Astrocyte of the hippocampus (primary cell): ENCODE data around the gene ADK.
"Not testable (repeated sequence)": the region's sequence is repeated elsewhere in the genome, so short reads cannot be mapped to it uniquely, and the experiment has no call there.

Experiments used
- DNase-seq: peaks from one replicate; pipeline ENCODE4 v3.0.0; 2011; ENCODE audit warnings: low read depth, low spot score

ADK gene

GRCh38 chr10:74419491-74419951 is 268.5 kb downstream of the ADK start:
- peak; percentile 13 for DNase-seq

DNA sequence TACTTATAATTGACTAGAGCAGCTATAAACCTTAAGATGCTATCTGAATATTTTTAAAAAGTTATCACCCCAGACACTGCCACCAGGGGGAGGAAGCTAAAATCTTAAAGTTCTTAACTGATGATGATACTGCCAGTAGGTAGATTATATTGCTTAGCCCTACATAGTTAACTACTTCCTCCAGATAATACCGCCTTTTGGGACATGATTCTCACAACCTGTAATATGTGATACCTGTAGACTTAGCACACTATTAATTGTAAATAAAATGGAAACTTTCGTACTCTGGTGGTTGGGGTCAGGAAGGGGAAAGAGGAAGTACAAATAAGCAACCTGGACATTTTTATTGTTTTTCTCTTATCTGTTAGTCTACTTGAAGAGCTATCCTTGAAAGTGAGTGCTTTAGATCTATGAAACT is 268.9 kb downstream of the ADK start:
- peak; percentile 33 for DNase-seq

DNA sequence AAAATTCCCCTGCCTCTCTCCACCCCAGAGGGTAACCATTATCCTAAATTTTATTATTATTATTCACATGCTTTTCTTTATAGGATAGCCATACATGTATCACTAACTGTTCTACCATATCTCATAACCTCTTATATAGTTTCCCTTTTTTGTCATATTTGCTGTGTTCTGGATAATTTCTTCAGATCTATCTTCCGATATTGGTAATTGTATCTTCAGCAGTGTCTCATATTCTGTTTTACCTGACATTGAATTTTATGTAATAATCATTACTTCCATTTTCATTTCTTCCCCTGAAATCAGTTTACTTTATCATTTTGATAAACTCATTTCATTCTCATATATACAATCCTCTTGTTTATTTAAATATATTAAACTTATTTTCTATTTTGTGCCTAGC is 273.5 kb downstream of the ADK start:
- DNase-seq, result no peak

- DNase-seq, result no peak
Observed at GRCh38 chr10:74425456-74426001, 274.5 kb downstream of the ADK start.

DNA sequence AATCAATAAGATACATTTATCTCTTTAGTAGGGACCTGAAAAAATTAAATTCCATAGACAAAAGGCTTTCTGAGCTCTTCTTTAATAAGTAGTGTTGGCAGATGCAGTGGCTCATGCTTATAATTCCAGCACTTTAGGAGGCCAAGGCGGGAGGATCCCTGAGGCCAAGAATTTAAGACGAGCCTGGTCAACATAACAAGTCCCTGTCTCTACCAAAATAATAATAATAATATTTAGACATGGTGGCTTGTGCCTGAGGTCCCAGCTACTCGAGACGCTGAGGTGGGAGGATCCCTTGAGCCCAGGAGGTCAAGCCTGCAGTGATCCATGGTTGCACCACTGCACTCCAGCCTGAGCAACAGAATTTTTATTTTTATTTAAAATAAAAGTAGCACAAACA is 280.8 kb downstream of the ADK start:
- no peak for DNase-seq

GRCh38 chr10:74432841-74433594 is 282.0 kb downstream of the ADK start:
- peak; percentile 48 for DNase-seq

- no peak for DNase-seq
Observed at GRCh38 chr10:74433595-74433956, 282.6 kb downstream of the ADK start.

DNA sequence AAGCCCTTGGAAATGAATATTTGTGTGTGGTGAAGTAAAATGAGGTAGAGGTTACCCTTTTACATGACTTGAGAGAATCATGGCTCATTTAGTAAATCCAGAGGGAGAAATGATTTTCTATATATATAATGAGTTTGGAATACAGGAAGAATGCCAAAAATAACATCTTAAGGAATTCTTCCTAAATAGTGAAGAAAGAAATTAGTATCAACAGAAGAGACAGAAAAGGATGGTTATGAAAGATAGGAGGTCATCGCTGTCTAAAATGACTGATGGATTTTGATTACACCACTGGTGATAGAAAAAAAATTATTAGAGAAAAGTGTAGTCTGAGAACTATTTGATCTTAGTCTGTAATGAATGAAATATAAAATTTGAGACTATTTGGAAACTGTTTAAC is 283.0 kb downstream of the ADK start:
- no peak for DNase-seq

DNA sequence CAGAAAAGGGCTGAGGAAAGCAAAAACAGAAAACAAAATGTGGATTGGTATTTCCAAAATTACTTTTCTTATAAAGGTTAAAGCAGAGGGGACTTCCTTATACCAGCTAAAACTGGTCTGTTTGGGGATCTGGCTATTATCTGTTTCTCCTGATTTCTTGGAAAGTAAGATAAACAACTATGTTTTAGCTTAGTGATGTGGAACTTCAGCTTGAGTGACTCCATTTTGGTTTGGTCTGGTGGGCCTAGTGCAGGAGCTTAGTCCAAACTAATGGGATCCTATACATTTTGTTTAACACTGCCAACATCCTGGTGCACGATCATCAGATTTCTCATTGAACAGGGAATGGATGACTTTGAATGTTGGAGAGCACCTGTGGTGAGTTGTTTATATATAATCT is 283.5 kb downstream of the ADK start:
- DNase-seq, result no peak

DNA sequence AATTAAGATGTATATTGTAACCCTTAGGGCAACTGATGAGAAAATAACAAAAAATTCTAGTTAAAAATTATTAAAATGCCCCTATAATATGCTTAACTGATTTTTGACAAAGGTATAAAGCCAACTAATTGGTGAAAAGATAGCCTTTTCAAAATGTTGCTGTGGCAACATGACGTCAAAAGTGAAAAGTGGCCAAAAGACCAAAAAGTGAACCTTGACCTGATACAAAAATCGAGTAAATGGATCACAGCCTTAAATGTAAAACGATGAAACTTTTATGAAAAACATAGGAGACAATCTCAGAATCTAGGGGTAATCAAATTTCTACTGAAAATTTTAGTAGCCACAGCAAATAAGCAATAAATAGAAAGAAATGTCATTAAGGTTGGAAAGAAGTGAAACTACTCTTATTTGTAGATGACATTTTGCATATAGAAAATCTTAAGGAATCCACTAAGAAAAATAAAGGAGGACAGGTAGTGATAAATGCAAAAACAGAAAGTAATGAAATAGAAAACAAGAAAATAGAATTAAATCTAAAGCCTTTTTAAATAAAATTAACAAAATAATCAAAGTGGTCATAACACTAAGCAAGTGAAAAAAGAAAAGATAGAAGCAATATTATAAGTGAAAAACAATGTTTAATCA is 285.6 kb downstream of the ADK start:
- DNase-seq, result no peak

- peak; percentile 40 for DNase-seq
Observed at GRCh38 chr10:74437822-74438221, 286.8 kb downstream of the ADK start.

DNA sequence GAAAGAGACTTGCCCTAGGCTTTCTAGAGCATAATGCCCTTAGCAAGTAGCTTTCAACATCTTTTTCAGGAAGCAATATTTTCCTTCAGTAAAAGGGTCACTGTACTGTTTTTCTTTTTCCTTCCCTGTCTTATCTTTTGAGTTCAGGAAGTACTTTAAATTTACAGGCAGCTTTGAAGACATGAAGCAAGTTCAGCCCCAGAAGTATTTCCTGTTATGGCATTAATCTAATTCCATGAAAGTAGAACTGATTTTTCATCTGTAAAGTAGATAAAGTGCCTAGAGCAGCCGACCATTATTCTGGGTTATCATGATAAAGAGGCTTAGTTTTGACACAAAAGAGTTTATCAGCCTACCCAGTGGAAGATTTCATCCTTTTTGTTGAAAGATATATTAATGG is 288.2 kb downstream of the ADK start:
- no peak for DNase-seq

GRCh38 chr10:74445493-74445892 is 294.5 kb downstream of the ADK start:
- no peak for DNase-seq

- DNase-seq, result no peak
Observed at GRCh38 chr10:74450602-74451001, 299.6 kb downstream of the ADK start.

GRCh38 chr10:74451127-74451829 is 300.3 kb downstream of the ADK start:
- DNase-seq, result no peak

GRCh38 chr10:74453169-74453568 is 302.1 kb downstream of the ADK start:
- no peak for DNase-seq

GRCh38 chr10:74457478-74457877 is 306.5 kb downstream of the ADK start:
- DNase-seq, result not testable (repeated sequence)

GRCh38 chr10:74460812-74461211 is 309.8 kb downstream of the ADK start:
- peak; percentile 28 for DNase-seq

DNA sequence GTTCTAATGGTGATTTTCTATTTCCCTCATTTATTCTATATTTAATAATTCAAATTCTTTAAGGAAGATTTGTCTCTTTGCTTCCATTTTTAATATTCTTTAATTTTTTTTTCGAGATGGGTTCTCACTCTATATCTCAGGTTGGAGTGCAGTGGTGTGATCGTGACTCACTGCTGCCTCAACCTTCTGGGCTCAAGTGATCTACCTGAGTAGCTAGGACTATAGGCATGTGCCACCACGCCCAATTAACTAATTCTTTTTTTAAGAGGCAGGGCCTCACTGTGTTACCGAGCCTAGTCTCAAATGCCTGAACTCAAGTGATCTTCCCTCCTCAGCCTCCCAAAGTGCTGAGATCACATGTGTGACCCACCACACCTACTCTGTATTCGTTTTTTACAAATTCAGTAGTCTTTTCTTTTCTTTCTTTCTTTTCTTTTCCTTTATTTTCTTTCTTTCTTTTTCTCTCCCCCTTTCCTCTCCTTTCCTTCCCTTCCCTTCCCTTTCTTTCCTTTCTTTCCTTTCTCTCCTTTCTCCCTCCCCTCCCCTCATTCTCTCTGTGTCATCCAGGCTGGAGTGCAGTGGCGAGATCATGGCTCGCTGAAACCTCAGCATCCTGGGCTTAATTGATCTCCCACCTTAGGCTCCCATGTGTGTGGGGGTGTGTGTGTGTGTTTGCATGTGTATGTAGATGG is 323.1 kb downstream of the ADK start:
- no peak for DNase-seq

DNA sequence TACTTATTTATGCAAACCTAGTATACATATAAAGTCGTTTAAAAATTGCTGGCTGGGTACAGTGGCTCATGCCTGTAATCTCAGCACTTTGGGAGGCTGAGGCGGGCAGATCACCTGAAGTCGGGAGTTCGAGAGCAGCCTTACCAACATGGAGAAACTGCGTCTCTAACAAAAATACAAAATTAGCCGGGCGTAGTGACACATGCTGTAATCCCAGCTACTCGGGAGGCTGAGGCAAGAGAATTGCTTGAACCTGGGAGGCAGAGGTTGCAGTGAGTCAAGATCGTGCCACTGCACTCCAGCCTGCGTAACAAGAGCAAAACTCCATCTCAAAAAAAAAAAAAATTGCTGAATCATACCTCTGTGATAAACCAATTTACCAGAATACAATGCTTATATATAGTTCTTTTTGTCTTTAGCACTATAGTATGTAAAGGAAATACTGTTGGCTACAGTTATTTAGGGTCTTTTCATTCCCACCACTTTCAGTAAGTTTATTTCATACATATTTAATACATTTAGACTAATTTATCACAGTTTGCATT is 325.2 kb downstream of the ADK start:
- DNase-seq, result not testable (repeated sequence)

DNA sequence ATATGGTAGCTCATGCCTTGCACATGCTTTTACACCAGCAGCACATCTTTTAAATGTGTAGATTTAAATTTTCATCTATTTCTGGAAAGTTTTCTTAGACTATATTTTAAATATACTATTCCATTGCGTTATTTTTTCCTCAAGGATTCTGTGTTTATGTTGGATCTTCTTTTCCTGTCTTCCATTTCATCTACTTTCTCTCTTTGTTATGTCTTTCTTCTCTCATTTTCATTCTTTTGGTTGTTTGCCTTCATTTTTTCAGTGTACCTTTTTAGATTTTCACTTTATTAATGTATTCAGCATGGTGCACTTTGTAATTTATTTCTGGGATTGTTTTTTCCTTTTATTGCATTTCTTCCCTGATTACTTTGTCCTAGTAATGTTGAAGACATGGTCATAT is 329.8 kb downstream of the ADK start:
- no peak for DNase-seq

- no peak for DNase-seq
Observed at GRCh38 chr10:74483356-74483755, 332.3 kb downstream of the ADK start.
